HCT116 (cell line): Measurements from ENCODE around the gene GABRA5. TPM values are rescaled to one million over a fixed set of nuclear protein-coding genes. Genes with fewer than 3 reads are reported as not detected.

Source experiments
- ATAC-seq: fragments of 200-7000 bp; cut with Tn5 transposase; 2 replicates; pipeline ENCODE4 v1.9.1; 2020; ENCODE audit warnings: mild to moderate bottlenecking, moderate library complexity
- BruUV-seq: library from RNA; stranded (reverse); fragments of 400-500 nt; replicated peaks from 2 replicates; lab custom pipeline; 2021; lab: Mats Ljungman, UMichigan
- CTCF ChIA-PET: fragments of 300-600 bp; sonication (Branson Sonifier 250); formaldehyde crosslinking; loops from one replicate; lab custom pipeline; 2021; ENCODE audit warnings: antibody characterized with exemption; lab: Charles Lee
- POLR2A ChIA-PET: fragments of 300-600, 350-600 bp; sonication (Branson Sonifier 250); formaldehyde crosslinking; loops from one replicate; lab custom pipeline; 2021; ENCODE audit warnings: antibody characterized with exemption; lab: Charles Lee
- RAD21 ChIA-PET, 2 experiments: fragments of 300-600 bp; sonication (Branson Sonifier 250); formaldehyde crosslinking; loops; one replicate each; lab custom pipeline; 2023; ENCODE audit warnings: low total read pairs in 2 of 2; ENCODE audit not compliant: uncharacterized antibody in 2 of 2, unreplicated experiment in 2 of 2, low non-redundant PET in 1 of 2; lab: Charles Lee
- DNase-seq: peaks from one replicate; pipeline ENCODE4 v3.0.0-alpha.2; 2010; ENCODE audit warnings: low read depth, low spot score
- H2AFZ ChIP-seq: fragments of 200-600 bp; shearing (Covaris generic), sonication (generic); 2 replicates; pipeline ENCODE4 v1.6.1; 2017; ENCODE audit warnings: low read depth, mixed run types, mixed read lengths, antibody characterized with exemption, low read length; ENCODE audit not compliant: poor library complexity, severe bottlenecking
- H3K27ac ChIP-seq: 2 replicates; pipeline ENCODE4 v1.5.1; 2012; ENCODE audit warnings: low read depth, low read length
- H3K27me3 ChIP-seq: fragments of 200-600 bp; sonication (generic); 2 replicates; pipeline ENCODE4 v1.6.1; 2016; ENCODE audit warnings: mixed run types, low read length, mixed read lengths; ENCODE audit not compliant: insufficient read depth
- H3K36me3 ChIP-seq, 2 experiments: fragments of 200-500 bp in 1 of 2; fragments of 200-600 bp in 1 of 2; sonication (Bioruptor generic) in 1 of 2; sonication (generic) in 1 of 2; 2 replicates each; pipeline versions ENCODE4 v1.5.1 to v1.6.1; 2014 to 2016; ENCODE audit warnings: low read length in 2 of 2, inconsistent platforms in 1 of 2, mixed read lengths in 1 of 2, mixed run types in 1 of 2; ENCODE audit not compliant: insufficient read depth in 2 of 2, control insufficient read depth in 1 of 2
- H3K4me1 ChIP-seq, 2 experiments: fragments of 200-600 bp in 1 of 2; sonication (generic) in 1 of 2; 2 replicates each; pipeline versions ENCODE4 v1.5.1 to v1.6.1; 2012 to 2017; ENCODE audit warnings: low read length in 2 of 2, inconsistent platforms in 1 of 2, mild to moderate bottlenecking in 1 of 2, mixed read lengths in 1 of 2, mixed run types in 1 of 2, moderate library complexity in 1 of 2; ENCODE audit not compliant: insufficient read depth in 2 of 2, control insufficient read depth in 1 of 2
- H3K4me2 ChIP-seq: fragments of 200-600 bp; sonication (generic); 2 replicates; pipeline ENCODE4 v1.6.1; 2017; ENCODE audit warnings: mixed run types, low read length, mixed read lengths
- H3K4me3 ChIP-seq, 2 experiments: fragments of 200-600 bp in 1 of 2; sonication (generic) in 1 of 2; replicated peaks in 1 of 2; 2 replicates each; pipeline ENCODE4 v1.5.1; 2011 to 2016; ENCODE audit warnings: low read length in 2 of 2, control low read depth in 1 of 2, low read depth in 1 of 2, mild to moderate bottlenecking in 1 of 2, mixed read lengths in 1 of 2, mixed run types in 1 of 2
- H3K79me2 ChIP-seq: fragments of 200-600 bp; sonication (generic); 2 replicates; pipeline ENCODE4 v1.6.1; 2017; ENCODE audit warnings: mild to moderate bottlenecking, mixed run types, low read length, moderate library complexity, mixed read lengths; ENCODE audit not compliant: insufficient read depth
- H3K9ac ChIP-seq: fragments of 200-600 bp; sonication (generic); 2 replicates; pipeline ENCODE4 v1.6.1; 2016; ENCODE audit warnings: low read length, mixed read lengths
- H3K9me2 ChIP-seq: fragments of 200-600 bp; sonication (generic), shearing (Covaris generic); 2 replicates; pipeline ENCODE4 v1.6.1; 2017; ENCODE audit warnings: mixed run types, mild to moderate bottlenecking, moderate library complexity; ENCODE audit not compliant: insufficient read depth
- H3K9me3 ChIP-seq, 2 experiments: fragments of 200-500 bp in 1 of 2; fragments of 200-600 bp in 1 of 2; sonication (Bioruptor generic) in 1 of 2; sonication (generic) in 1 of 2; 2 replicates each; pipeline ENCODE4 v1.6.1; 2014 to 2017; ENCODE audit warnings: low read length in 2 of 2, mixed read lengths in 2 of 2, inconsistent platforms in 1 of 2, low read depth in 1 of 2, mild to moderate bottlenecking in 1 of 2, mixed run types in 1 of 2, moderate library complexity in 1 of 2; ENCODE audit not compliant: control insufficient read depth in 1 of 2, insufficient read depth in 1 of 2
- H4K20me1 ChIP-seq: fragments of 200-600 bp; sonication (generic), shearing (Covaris generic); 2 replicates; pipeline ENCODE4 v1.6.1; 2017; ENCODE audit warnings: mixed run types, mild to moderate bottlenecking, moderate library complexity; ENCODE audit not compliant: insufficient read depth
- ATF3 ChIP-seq: IDR thresholded peaks from 2 replicates; pipeline ENCODE4 v1.6.1; 2012
- CBX3 ChIP-seq: IDR thresholded peaks from 2 replicates; pipeline ENCODE4 v1.6.1; 2012; ENCODE audit warnings: low read depth
- CEBPB ChIP-seq: IDR thresholded peaks from 2 replicates; pipeline ENCODE4 v1.6.1; 2012; ENCODE audit warnings: low read depth
- CTCF ChIP-seq, 3 experiments: fragments of 200-600 bp in 1 of 3; sonication (generic) in 1 of 3; IDR thresholded peaks in 2 of 3; conservative IDR thresholded peaks in 1 of 3; 2 replicates each; pipeline ENCODE4 v1.5.1; 2012 to 2017; ENCODE audit warnings: low read depth in 2 of 3, low read length in 2 of 3, antibody characterized with exemption in 1 of 3, borderline replicate concordance in 1 of 3, control low read depth in 1 of 3, mild to moderate bottlenecking in 1 of 3, mixed read lengths in 1 of 3, mixed run types in 1 of 3, moderate library complexity in 1 of 3; ENCODE audit not compliant: insufficient read depth in 1 of 3
- EGR1 ChIP-seq: IDR thresholded peaks from 2 replicates; pipeline ENCODE4 v1.6.1; 2012; ENCODE audit warnings: low read depth
- ELF1 ChIP-seq: IDR thresholded peaks from 2 replicates; pipeline ENCODE4 v1.6.1; 2012; ENCODE audit warnings: low read depth, borderline replicate concordance
- EZH2 ChIP-seq: fragments of 200-600 bp; sonication (generic); IDR thresholded peaks from 2 replicates; pipeline ENCODE4 v1.6.1; 2017; ENCODE audit warnings: antibody characterized with exemption, mixed run types
- EZH2phosphoT487 ChIP-seq: fragments of 200-600 bp; IDR thresholded peaks from 2 replicates; pipeline ENCODE4 v1.6.1; 2018; ENCODE audit warnings: antibody characterized with exemption, borderline replicate concordance
- FOSL1 ChIP-seq: IDR thresholded peaks from 2 replicates; pipeline ENCODE4 v1.6.1; 2012; ENCODE audit warnings: low read depth
- JUND ChIP-seq: IDR thresholded peaks from 2 replicates; pipeline ENCODE4 v1.6.1; 2012
- MAX ChIP-seq: IDR thresholded peaks from 2 replicates; pipeline ENCODE4 v1.6.1; 2012
- POLR2A ChIP-seq: IDR thresholded peaks from 2 replicates; pipeline ENCODE4 v1.7.0; 2011; ENCODE audit warnings: borderline replicate concordance; ENCODE audit not compliant: insufficient read depth, insufficient read length; ENCODE audit errors: extremely low read depth
- POLR2AphosphoS5 ChIP-seq: IDR thresholded peaks from 2 replicates; pipeline ENCODE4 v1.6.1; 2011; ENCODE audit warnings: mild to moderate bottlenecking, low read depth, low read length, moderate library complexity
- RAD21 ChIP-seq: IDR thresholded peaks from 2 replicates; pipeline ENCODE4 v1.6.1; 2012; ENCODE audit warnings: low read depth, mild to moderate bottlenecking
- SIN3A ChIP-seq: IDR thresholded peaks from 2 replicates; pipeline ENCODE4 v1.6.1; 2012; ENCODE audit warnings: low read depth
- SP1 ChIP-seq: IDR thresholded peaks from 2 replicates; pipeline ENCODE4 v1.6.1; 2012; ENCODE audit warnings: low read depth
- ZBTB33 ChIP-seq: IDR thresholded peaks from 2 replicates; pipeline ENCODE4 v1.6.1; 2011; ENCODE audit warnings: mild to moderate bottlenecking, low read length, moderate library complexity; ENCODE audit not compliant: insufficient replicate concordance; ENCODE audit errors: extremely low read depth
- ZNF274 ChIP-seq: fragments of 200-500 bp; sonication (Bioruptor generic); IDR thresholded peaks from 2 replicates; pipeline ENCODE4 v1.6.1; 2014; ENCODE audit warnings: mild to moderate bottlenecking, low read depth, low read length, inconsistent platforms
- intact Hi-C: fragments of 100-400 bp; cut with micrococcal nuclease; formaldehyde crosslinking; loops from 2 replicates; pipeline ENCODE4 v1.10.0; 2022
- total RNA-seq: library from RNA; stranded (reverse); gene quantifications from one replicate; pipeline ENCODE4 v1.2.1, GENCODE V29; 2021; ENCODE audit not compliant: unreplicated experiment

GABRA5 gene
- total RNA-seq, 1 experiment from 2014 or later = not detected

GRCh38 chr15:26864664-26865191, 2.1 kb upstream of the GABRA5 start:
- ChIA-PET RAD21 (no interaction called here), CTCF (no interaction called here), POLR2A (no interaction called here)
- H3K9me2 ChIP-seq = no peaks in the 10 kb centered on the region
- H3K9ac ChIP-seq = no peak overlapping the region
- H3K27ac ChIP-seq = no peak overlapping the region
- intact Hi-C loops = no loop called here
- no peak overlapping the region for H3K4me2 ChIP-seq
- H3K4me3 ChIP-seq = no peak overlapping the region
- TF ChIP-seq SIN3A (no peak), EGR1 (no peak), FOSL1 (no peak), ATF3 (no peak), ZNF274 (no peak), CBX3 (no peak), EZH2 (no peak), MAX (no peak), RAD21 (no peak), EZH2phosphoT487 (no peak), CTCF (IDR thresholded peaks at IDR 0.05 in 2 of 3, conservative IDR thresholded peaks at IDR 0.05 in 1 of 3; ENCODE audit: borderline replicate concordance in 1 of 3, insufficient read depth in 1 of 3, low read depth in 2 of 3, low read length in 2 of 3) (no peak), JUND (no peak), POLR2AphosphoS5 (no peak), CEBPB (no peak), ZBTB33 (no peak), ELF1 (no peak), SP1 (no peak), POLR2A (no peak)
- peaks cover 0 to 27% of the 10 kb centered on the region in 2 experiments; a peak in 3 of 4 replicates for H3K9me3 ChIP-seq
- no peaks in the 10 kb centered on the region for H3K36me3 ChIP-seq
- no peak overlapping the region for H2AFZ ChIP-seq
- H4K20me1 ChIP-seq = no peaks in the 10 kb centered on the region
- H3K27me3 ChIP-seq = no peaks in the 10 kb centered on the region
- no peaks in the 10 kb centered on the region for H3K79me2 ChIP-seq
- BruUV-seq = no TSS peak
- DNase-seq (no peak), ATAC-seq (no peak)
- no peaks in the 10 kb centered on the region for H3K4me1 ChIP-seq
